OCI-LY1 (cell line): ENCODE data around the gene DDX42.

Experiments
- H2AFZ ChIP-seq: fragments of 200-600 bp; sonication (generic), shearing (Covaris generic); 2 replicates; pipeline ENCODE4 v1.6.0; 2014; ENCODE audit warnings: antibody characterized with exemption, mild to moderate bottlenecking, low read length
- H3F3A ChIP-seq: fragments of 200-600 bp; sonication (generic), shearing (Covaris generic); 2 replicates; pipeline ENCODE4 v1.6.0; 2014; ENCODE audit warnings: mild to moderate bottlenecking, antibody characterized with exemption, low read length, moderate library complexity; ENCODE audit not compliant: insufficient read depth
- H3K27ac ChIP-seq: fragments of 200-600 bp; sonication (generic); 2 replicates; pipeline ENCODE4 v1.5.1; 2014; ENCODE audit warnings: low read length, mixed run types, mild to moderate bottlenecking, low read depth; ENCODE audit not compliant: poor library complexity, severe bottlenecking
- H3K27me3 ChIP-seq: fragments of 200-600 bp; sonication (generic); 2 replicates; pipeline ENCODE4 v1.6.0; 2014; ENCODE audit warnings: antibody characterized with exemption, mild to moderate bottlenecking, low read length, moderate library complexity; ENCODE audit not compliant: insufficient read depth
- H3K36me3 ChIP-seq: fragments of 200-600 bp; sonication (generic); 2 replicates; pipeline ENCODE4 v1.6.1; 2014; ENCODE audit warnings: mild to moderate bottlenecking, antibody characterized with exemption, low read length, moderate library complexity, mixed read lengths; ENCODE audit not compliant: insufficient read depth
- H3K4me1 ChIP-seq: fragments of 200-600 bp; sonication (generic); 2 replicates; pipeline ENCODE4 v1.5.1; 2014; ENCODE audit warnings: mild to moderate bottlenecking, low read length, moderate library complexity; ENCODE audit not compliant: insufficient read depth, severe bottlenecking
- H3K4me2 ChIP-seq: fragments of 200-600 bp; sonication (generic), shearing (Covaris generic); 2 replicates; pipeline ENCODE4 v1.6.1; 2014; ENCODE audit warnings: low read length
- H3K4me3 ChIP-seq: fragments of 200-600 bp; sonication (generic); 2 replicates; pipeline ENCODE4 v1.5.1; 2014; ENCODE audit warnings: low read length, low read depth, mild to moderate bottlenecking, mixed read lengths; ENCODE audit not compliant: poor library complexity, severe bottlenecking
- H3K79me2 ChIP-seq: fragments of 200-600 bp; shearing (Covaris generic); 2 replicates; pipeline ENCODE4 v1.6.1; 2016; ENCODE audit warnings: mixed run types, low read length, mixed read lengths; ENCODE audit not compliant: insufficient read depth
- H3K9ac ChIP-seq: fragments of 200-600 bp; sonication (generic), shearing (Covaris generic); 2 replicates; pipeline ENCODE4 v1.6.1; 2014; ENCODE audit warnings: mild to moderate bottlenecking, low read length, mixed read lengths
- H3K9me2 ChIP-seq: fragments of 200-600 bp; sonication (generic), shearing (Covaris generic); 2 replicates; pipeline ENCODE4 v1.6.1; 2014; ENCODE audit warnings: low read depth, mild to moderate bottlenecking, low read length, mixed read lengths
- H3K9me3 ChIP-seq: fragments of 200-600 bp; shearing (Covaris generic); 2 replicates; pipeline ENCODE4 v1.6.1; 2014; ENCODE audit warnings: low read length, mixed read lengths
- H4K20me1 ChIP-seq: fragments of 200-600 bp; sonication (generic), shearing (Covaris generic); 2 replicates; pipeline ENCODE4 v1.6.0; 2016; ENCODE audit warnings: mild to moderate bottlenecking, low read length; ENCODE audit not compliant: insufficient read depth
- CTCF ChIP-seq: fragments of 200-600 bp; sonication (generic), shearing (Covaris generic); IDR thresholded peaks from 2 replicates; pipeline ENCODE4 v1.5.1; 2017; ENCODE audit warnings: mild to moderate bottlenecking, antibody characterized with exemption, low read length, moderate library complexity, mixed read lengths
- EZH2 ChIP-seq: fragments of 200-600 bp; sonication (generic), shearing (Covaris generic); IDR thresholded peaks from 2 replicates; pipeline ENCODE4 v1.8.0; 2017; ENCODE audit warnings: borderline replicate concordance, mixed run types, mild to moderate bottlenecking, antibody characterized with exemption, low read length, moderate library complexity, mixed read lengths

The DDX42 gene

GRCh38 chr17:63804328-63804727, 30.4 kb downstream of the DDX42 start:
- Histone ChIP-seq H3K79me2 (no peaks in the 10 kb centered on the region), H3K4me2 (no peak overlapping the region), H3K9me3 (no peaks in the 10 kb centered on the region), H4K20me1 (no peaks in the 10 kb centered on the region), H3K9me2 (no peaks in the 10 kb centered on the region), H3F3A (no peaks in the 10 kb centered on the region), H3K27me3 (no peaks in the 10 kb centered on the region), H2AFZ (no peak overlapping the region), H3K4me1 (no peaks in the 10 kb centered on the region), H3K27ac (no peak overlapping the region), H3K4me3 (no peak overlapping the region), H3K9ac (no peak overlapping the region), H3K36me3 (peaks cover 97% of the 10 kb centered on the region)
- TF ChIP-seq CTCF (no peak), EZH2 (no peak)

GRCh38 chr17:63805591-63805990, 31.6 kb downstream of the DDX42 start:
- no peak for TF ChIP-seq CTCF
- no peak for TF ChIP-seq EZH2
- no peak overlapping the region for H3K4me2 ChIP-seq
- no peaks in the 10 kb centered on the region for H3K9me2 ChIP-seq
- H3K36me3 ChIP-seq: peaks cover 96% of the 10 kb centered on the region
- no peaks in the 10 kb centered on the region for H3K4me1 ChIP-seq
- no peaks in the 10 kb centered on the region for H4K20me1 ChIP-seq
- H3F3A ChIP-seq: no peaks in the 10 kb centered on the region
- no peaks in the 10 kb centered on the region for H3K79me2 ChIP-seq
- no peak overlapping the region for H2AFZ ChIP-seq
- no peak overlapping the region for H3K9ac ChIP-seq
- no peaks in the 10 kb centered on the region for H3K9me3 ChIP-seq
- no peaks in the 10 kb centered on the region for H3K27me3 ChIP-seq
- no peak overlapping the region for H3K27ac ChIP-seq
- H3K4me3 ChIP-seq: no peak overlapping the region

GRCh38 chr17:63809970-63810369, 36.0 kb downstream of the DDX42 start:
- Histone ChIP-seq H3K36me3 (peaks cover 99% of the 10 kb centered on the region), H4K20me1 (no peaks in the 10 kb centered on the region), H3K4me1 (no peaks in the 10 kb centered on the region), H3K9ac (no peak overlapping the region), H3F3A (no peaks in the 10 kb centered on the region), H2AFZ (no peak overlapping the region), H3K79me2 (no peaks in the 10 kb centered on the region), H3K9me3 (no peaks in the 10 kb centered on the region), H3K27me3 (no peaks in the 10 kb centered on the region), H3K4me3 (no peak overlapping the region), H3K9me2 (no peaks in the 10 kb centered on the region), H3K27ac (no peak overlapping the region), H3K4me2 (no peak overlapping the region)
- TF ChIP-seq CTCF (no peak), EZH2 (no peak)
